ENCODE results near the gene ADGRL1.
"Not testable (repeated sequence)": the region's sequence is repeated elsewhere in the genome, so short reads cannot be mapped to it uniquely, and the experiment has no call there.

ADGRL1 gene

GRCh38 chr19:14205452-14206287, at the start of gene ADGRL1:
ADGRL1 (minus strand) TSS chr19:14206169; CDS start chr19:14183602, 22,567 bp downstream.
- not testable (repeated sequence) for DNase-seq

DNA sequence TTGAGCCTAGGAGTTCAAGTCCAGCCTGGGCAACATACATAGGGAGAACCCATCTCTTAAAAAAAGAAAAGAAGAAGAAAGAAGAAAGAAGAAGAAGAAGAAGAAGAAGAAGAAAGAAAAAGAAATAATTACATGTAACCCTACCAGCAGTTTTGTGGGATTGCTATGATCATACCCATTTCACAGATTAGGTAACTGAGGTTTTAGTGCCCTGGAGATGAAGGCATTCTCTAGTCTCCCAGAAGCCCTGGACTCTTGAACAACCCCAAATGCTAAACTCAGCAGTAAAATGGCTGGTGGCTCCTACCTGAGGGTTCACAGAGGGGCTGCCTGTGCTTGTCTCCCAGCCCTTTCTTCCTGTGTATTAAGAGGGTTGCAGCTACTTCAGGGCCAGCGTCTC, 49.3 kb upstream of the ADGRL1 start:
- DNase-seq, result not testable (repeated sequence)

DNA sequence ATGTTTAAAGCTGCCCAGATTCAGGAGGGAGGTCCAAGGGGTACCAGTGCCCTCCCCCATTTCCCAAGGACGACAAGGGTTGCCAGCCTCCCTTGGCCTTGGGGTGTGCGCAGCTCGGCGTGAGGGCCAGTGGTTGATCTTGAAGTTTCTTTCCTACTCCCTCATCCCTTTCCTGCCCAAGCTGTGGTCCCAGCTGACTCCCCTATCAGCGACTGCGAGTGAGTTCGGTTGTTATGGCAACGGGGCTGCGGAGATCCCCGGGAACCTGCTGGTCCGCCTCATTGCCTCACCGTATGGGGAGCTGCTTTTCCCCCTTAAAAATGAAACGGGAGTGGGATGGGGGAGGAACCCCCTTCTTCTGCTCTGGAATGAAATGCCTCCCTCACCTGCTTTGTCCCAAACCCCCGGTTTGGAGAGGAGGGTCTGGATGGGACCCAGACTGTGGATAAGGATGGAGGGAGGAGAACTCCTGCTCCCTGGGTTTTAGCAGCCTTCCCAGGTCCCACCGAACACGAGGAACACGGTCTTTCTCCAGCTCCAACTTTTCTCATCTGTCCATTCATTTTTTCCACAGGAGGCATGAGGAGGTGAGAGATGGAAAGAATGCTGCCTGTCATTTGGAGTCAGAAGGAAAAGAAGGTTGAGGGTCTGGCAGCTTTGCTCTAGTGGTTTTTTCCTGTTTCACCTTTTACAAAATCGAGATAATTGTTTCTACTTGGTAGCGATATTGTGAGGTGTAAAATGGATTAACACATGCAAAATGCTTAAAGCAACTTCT, 48.0 kb upstream of the ADGRL1 start:
- peak; percentile 15 for DNase-seq

GRCh38 chr19:14252136-14252535, 46.2 kb upstream of the ADGRL1 start:
- not testable (repeated sequence) for DNase-seq

- no peak for DNase-seq
Measured at GRCh38 chr19:14250870-14251269, 44.9 kb upstream of the ADGRL1 start.

GRCh38 chr19:14250315-14250714, 44.3 kb upstream of the ADGRL1 start:
- DNase-seq, result not testable (repeated sequence)

GRCh38 chr19:14249891-14250290, 43.9 kb upstream of the ADGRL1 start:
- DNase-seq, result not testable (repeated sequence)

DNA sequence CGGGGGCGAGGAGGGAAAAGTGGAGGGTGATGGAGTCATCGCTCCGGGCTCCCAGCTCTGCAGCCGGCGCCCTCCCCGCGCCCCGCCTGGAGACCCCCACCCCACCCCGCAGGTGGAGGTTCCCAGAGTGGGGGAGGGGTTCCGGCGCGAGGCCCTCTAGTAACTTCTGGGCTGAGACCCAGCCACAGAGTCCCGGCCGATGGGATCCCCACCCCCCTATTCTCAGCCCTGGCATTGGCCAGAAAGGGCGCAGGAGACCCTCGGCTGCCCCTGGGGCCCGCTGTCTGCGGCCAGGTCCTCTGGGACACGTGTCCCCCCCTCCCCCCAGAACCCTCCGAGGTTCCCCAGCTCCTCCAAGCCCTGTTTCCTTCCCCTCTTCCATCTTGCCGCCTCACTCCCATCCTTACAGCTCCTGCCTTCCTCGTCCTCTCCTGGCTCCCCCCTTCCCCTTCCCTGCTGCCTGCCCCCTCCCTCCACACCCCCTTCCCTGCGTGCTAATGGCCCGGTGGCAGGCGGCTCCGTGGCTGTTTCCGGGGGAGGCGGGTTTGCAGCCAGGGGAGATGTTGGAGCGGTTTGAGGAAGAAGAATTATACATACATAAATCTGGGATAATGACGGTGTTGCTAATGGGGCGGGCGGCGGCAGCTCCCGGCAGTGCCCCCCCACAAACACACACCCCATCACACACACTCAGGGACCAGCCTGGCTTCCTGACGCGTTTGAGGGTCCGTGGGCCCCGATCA, 43.2 kb upstream of the ADGRL1 start:
- peak; percentile 47 for DNase-seq

DNA sequence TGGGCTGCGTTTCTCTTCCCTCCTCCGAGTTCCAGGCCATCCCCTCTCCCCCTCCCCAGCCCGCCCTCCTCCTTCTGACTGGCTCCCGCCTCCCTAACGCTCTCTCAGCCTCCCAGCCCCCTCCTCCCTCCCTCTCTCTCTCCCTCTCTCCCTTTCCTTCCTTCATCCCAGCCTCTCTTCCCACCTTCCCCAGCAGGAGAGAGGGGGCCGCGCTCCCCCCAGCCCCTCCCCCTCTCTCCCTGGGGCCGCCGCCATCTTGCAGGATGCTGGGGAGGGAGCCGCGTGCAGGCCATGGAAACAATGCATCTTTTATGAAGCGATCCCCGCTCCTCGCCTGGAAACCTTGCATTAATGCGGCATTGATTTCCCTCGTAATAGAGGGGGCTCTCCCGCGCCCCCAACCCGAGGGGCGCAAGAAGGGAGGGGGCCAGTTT, 42.6 kb upstream of the ADGRL1 start:
- peak; percentile 84 for DNase-seq

DNA sequence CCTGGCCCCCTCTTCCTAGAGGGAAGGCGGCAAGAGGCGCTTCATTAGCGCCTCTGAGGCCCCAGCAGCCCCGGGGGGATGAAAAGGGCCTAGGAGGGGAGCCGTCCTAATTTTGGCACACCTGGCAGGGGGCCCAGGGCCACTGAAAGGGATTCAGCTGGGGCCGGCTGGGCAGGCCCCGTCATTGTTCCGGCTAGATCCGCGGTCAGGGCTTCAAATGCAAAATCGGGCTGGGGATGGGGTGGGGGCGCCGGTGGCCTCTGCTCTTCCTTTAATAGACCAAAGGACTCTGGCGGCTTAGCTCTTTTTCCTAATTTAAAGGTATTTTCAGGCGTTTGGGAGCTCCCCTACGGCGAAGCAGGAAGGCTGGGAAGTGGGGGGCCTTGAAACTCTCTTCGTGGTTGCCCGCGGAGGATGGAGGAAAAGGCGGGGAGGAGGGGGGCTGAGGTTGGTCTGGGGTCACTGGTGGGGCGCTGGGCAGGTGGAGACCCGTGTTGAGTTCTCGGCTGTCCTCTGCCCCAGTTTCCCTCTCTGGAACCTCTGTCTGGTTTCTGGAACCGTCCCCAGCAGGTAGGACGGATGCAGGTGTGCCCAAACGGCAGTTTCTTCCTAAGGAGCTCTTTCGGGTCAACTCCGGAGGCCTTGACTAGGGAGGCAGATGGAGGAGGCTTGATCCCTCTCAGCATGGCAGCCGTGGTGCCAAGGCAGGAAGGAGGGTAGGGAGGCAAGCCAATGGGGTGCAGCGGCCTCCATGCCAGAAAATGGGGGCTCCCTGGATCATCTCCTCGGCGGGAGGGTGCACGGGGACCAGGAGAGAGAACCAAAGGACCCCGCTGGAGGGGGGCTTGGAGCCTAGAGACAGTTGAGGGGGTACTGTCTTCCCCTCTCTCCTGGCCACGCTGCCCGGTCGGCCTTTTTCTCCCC, 41.8 kb upstream of the ADGRL1 start:
- DNase-seq, result peak; percentile 44

- DNase-seq, result not testable (repeated sequence)
Measured at GRCh38 chr19:14247205-14247547, 41.2 kb upstream of the ADGRL1 start.

DNA sequence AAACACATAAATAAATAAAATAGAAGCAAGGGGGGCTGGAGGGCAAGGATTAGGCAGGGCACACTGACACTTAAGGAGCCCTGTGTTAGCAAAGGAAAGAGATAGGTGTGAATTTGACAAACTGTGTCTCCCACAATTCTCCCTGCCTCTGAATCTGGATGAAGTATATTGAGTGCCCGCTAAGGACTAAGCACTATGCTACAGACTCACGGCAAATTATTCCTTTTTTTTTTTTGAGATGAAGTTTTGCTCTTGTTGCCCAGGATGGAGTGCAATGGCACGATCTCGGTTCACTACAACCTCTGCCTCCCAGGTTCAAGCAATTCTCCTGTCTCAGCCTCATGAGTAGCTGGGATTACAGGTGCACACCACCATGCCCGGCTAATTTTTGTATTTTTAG, 38.4 kb upstream of the ADGRL1 start:
- not testable (repeated sequence) for DNase-seq

GRCh38 chr19:14243718-14244117, 37.7 kb upstream of the ADGRL1 start:
- not testable (repeated sequence) for DNase-seq

- no peak for DNase-seq
Measured at GRCh38 chr19:14237014-14237941, 31.3 kb upstream of the ADGRL1 start.

DNA sequence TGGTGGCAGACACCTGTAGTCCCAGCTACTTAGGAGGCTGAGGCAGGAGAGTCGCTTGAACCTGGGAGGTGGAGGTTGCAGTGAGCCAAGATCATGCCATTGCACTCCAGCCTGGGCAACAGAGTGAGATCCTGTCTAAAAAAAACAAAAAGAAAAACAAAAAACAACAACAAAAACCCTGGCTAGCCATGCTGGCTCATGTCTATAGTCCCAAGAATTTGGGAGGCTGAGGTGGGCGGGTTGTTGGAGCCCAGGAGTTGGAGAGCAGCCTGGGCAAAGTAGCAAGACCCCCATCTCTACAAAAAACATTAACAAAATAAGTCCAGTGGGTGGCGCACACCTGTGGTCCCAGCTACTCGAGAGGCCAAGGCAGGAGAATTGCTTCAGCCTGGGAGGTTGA, 27.0 kb upstream of the ADGRL1 start:
- not testable (repeated sequence) for DNase-seq

DNA sequence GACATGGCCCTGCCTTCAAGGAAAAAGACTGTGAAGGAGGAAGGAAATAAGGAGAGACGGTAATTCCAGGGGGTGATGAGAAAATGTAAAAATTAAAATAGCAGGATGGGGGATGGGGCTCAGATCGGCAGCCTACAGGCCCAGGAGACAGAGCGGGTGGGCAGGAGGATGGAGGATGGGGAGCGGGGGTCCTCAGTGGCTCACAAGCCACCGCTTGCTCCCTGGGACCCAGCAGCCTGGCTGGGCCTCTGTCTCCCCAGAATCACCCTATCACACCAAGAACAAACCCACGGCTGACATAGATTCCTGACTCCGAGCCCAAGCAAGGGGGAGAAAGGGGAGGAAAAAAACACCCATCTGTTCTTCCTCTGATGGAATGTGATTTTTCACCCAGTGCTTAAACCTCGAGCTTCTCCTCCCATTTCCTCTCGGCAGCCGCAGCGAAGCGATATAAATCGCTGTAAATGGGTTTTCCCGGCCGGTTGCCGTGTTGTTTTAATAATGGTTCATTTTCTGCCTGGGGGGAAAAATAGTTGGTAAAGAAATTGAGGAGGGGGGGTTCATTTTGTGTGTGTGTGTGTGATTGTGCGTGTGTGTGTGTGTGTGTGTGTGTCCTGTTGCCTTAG, 22.6 kb upstream of the ADGRL1 start:
- not testable (repeated sequence) for DNase-seq

DNA sequence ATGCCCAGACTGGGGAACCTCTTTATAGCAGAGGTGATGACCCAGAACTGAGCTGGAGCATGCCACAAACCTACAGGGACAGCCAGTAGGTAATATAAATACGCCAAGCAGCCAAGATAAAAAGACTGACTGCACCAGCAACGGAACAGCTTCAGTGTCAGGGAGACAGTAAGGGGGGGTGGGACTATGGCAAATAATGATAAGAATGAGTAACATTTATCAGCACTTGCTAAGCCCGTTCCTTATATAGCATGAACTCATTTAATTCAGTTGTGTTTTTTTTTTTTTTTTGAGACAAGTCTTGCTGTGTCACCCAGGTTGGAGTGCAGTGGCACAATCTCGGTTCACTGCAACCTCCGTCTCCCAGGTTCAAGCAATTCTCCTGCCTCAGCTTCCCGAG, 20.5 kb upstream of the ADGRL1 start:
- DNase-seq, result not testable (repeated sequence)

- DNase-seq, result no peak
Measured at GRCh38 chr19:14222886-14223285, 16.9 kb upstream of the ADGRL1 start.

- not testable (repeated sequence) for DNase-seq
Measured at GRCh38 chr19:14221345-14221744, 15.4 kb upstream of the ADGRL1 start.

DNA sequence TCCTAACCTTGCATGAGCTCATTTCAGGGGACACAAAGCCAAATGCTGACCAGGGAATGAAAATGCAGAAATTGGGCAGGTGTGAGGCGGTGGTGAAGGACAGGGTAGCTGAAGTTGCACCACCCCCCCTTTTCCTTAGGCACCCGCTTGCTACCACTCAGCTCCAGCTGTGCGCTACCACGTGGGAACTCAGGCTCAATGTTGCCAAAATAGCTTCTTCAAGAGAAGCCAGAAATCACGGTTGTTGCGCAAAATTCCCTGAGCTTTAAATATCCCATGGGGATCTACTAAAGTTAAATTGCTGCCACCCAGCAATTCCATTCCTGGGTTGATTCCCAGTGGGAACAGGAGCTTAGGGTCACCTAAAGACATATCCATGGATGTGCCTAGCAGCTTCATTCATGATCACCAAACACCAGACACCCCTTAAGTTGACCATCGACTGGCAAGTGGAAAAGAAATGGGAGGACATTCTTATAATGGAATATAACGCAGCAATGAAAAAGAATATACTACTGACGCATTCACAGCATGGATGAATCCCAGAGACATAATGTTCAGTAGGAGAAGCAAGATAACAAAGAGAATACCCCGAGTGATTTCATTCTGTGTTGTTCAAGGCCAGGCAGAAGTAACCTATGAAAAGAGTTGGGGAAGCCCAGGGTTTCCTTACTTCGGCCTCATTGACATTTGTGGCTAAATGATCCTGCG, 12.8 kb upstream of the ADGRL1 start:
- no peak for DNase-seq

Measured in DMS79 treated with DMSO at 0.1 percent for 48 hours (cell line).